ENCODE data around the gene CNTNAP2.

Gene CNTNAP2

DNA sequence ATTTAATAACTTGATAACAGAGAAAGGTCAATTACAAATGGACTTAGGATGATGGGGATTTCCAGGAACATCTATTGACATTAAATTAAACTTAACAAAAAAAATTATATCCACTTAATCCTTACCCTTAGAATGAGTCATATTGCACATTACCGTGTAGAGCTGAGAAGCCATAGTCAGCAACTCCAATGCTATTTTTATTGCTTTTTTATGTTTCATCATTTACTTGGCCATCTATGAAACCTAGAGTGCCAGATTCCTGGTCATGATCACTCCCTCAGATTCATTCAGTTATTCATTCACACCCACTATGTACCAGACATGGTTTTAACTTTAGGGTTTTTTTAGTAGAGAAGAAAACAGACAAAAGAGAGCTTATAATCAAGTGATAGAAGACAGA lies 1180.4 kb downstream of the CNTNAP2 start:
- no peak for DNase-seq

DNA sequence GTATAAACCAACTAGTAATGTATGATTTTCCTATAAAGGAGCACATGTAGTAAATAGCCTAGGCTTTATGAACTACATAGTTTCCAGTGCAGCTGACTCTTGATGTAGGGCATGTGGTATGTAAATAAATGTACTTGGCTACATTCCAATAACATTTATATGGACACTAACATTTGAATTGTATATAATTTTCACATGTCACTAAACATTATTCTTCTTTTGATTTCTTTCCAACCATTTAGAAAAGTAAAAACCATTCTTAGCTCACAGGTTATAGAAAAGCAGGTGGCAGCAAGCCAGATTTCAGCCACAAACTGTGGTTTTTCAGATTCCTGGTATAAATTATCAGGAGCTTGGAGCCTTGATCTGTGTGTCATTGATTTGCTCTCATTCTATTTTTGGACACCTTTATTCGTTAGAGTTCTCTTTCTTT lies 1182.0 kb downstream of the CNTNAP2 start:
- peak; percentile 42 for DNase-seq

- no peak for DNase-seq
Observed at GRCh38 chr7:147300293-147300692, 1183.7 kb downstream of the CNTNAP2 start.

- no peak for DNase-seq
Observed at GRCh38 chr7:147304376-147304775, 1187.8 kb downstream of the CNTNAP2 start.

- DNase-seq: no peak
Observed at GRCh38 chr7:147305827-147306226, 1189.2 kb downstream of the CNTNAP2 start.

- no peak for DNase-seq
Observed at GRCh38 chr7:147308539-147308938, 1191.9 kb downstream of the CNTNAP2 start.

DNA sequence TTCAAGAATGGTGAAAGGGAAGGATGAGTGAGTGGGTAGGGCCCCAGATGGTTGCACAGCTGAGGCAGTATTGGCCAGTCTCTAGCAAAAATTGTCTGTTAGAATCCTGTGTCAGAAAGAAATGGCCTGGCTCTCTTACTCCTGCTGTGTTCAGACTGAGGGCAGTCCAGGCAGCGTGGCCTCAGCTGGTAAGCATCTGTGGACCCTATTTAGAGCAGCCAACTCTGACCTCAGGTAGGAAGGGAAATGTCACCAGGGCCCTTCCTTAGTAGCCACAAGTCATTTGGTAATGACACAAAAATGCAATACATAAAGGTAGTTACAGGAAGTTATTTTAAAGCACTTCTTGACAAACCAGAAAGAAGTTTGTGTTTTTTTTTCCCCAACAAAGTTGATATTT lies 1194.7 kb downstream of the CNTNAP2 start:
- no peak for DNase-seq

DNA sequence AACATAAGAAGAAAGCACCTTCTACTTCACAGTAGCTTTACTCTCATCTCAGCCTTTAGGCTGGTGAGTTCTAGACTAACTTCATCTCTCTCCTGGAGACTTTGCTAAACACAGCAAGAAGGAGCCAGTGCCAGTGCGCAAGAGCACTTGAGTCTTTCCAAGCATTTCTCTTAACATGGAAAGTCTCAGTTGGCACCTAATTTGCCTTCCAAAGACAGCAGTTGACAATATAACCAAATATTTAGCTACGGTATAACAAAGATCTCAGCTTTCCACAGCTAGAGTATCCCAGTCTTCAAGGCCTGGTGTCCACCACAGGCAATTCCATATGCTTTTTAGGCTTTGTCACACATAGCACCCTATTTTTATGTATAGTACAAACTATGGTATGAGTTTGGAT lies 1204.9 kb downstream of the CNTNAP2 start:
- DNase-seq: no peak

- no peak for DNase-seq
Observed at GRCh38 chr7:147332988-147333387, 1216.4 kb downstream of the CNTNAP2 start.

- no peak for DNase-seq
Observed at GRCh38 chr7:147363101-147363500, 1246.5 kb downstream of the CNTNAP2 start.

DNA sequence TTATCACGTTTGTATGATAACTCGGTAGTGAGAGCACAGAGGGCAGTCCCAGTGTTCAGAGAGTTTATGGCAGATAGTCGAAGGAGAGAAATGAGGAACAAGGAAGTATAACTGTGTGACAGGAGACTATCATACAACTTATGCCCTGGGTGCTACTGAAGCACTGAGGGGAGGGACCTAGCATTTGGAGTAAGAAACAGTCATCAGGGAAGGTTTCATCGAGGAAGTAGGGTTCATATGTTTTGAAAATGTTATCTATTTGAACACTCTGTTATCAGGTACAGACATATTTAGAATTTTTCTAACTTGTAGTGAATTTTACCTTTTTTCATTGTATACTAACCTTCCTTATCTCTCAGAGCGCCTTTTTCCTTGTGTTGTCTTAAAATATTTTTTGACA lies 1259.6 kb downstream of the CNTNAP2 start:
- DNase-seq: no peak

DNA sequence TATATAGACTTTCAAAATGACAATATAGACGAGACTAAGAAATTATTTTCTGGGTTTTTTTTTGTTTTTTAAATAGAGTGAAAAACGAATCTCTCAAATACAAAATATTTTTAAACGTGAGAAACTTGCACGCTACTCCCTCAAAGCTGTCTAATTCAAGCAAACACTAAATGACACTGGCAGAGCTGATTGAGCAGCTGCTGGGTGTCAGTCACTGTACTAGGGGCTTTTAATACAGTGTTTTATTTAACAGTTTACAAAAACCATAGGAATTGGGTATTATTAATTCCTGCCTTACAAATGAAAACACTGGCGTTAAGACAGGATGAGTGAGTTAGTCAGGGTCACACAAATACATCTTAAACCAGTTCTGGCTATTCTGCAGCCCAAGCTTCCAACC lies 1264.3 kb downstream of the CNTNAP2 start:
- no peak for DNase-seq

GRCh38 chr7:147394329-147394728 lies 1277.7 kb downstream of the CNTNAP2 start:
- DNase-seq: no peak

DNA sequence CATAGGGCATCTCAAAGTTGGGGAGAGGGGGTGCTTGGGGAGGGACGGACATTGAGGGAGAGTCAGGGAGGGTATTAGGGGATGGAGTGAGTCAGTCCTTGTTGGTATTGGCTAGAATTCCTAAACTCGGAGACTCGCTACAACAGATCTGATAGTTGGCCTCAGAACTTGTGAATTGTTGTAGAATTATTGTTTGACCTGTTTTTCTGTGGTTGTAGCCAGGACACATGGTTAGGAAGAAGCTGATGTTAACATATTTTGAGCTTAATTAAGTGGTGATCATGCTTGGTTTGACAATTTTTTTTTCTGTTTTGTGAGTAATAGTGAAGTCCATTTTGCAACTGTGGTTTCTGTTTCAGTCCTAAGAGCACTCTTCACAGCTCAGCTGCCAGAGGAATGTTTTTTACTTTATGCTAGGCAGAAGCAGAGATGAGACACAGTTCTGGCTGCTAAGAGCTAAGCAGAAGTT lies 1283.7 kb downstream of the CNTNAP2 start:
- DNase-seq: no peak

DNA sequence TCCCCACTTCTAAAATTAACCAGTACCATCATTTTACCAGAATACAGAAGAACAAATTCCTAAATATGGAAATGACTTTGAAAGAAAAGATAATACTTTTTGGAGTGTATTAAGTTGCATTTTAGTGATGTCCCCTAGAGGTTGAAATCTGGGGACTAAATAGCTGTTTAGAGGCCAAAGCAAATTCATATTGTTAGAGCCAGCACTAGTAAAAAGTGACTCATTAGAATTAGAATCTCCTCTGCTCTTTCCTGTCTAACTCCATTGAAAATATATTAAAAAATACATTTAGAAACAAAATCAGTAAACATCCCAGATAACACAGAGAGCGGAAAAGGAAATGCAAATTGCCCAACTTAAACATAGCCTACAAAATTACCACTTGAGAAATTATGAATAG lies 1284.3 kb downstream of the CNTNAP2 start:
- DNase-seq: no peak

DNA sequence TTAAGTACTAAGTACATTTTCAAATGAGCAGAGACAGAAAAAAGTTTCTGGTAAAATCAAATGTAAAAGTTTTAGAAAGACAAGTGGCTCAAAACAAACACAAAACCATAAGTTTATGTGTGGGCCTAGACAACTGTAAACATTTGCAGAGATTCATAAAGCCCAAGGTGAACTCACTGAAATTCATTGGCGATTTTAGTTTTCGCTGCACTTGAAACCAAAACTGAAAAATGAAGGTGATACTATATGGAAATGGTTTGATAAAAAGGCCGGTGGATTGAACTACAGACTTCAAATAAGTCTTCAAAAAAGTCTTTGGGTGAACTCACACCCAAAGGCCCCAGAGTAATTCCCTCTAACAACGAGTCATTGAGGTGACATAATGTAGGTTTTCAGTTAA lies 1289.0 kb downstream of the CNTNAP2 start:
- DNase-seq: no peak

- DNase-seq: no peak
Observed at GRCh38 chr7:147406521-147407135, 1290.0 kb downstream of the CNTNAP2 start.

GRCh38 chr7:147411096-147411495 lies 1294.5 kb downstream of the CNTNAP2 start:
- no peak for DNase-seq

- no peak for DNase-seq
Observed at GRCh38 chr7:147412109-147412508, 1295.5 kb downstream of the CNTNAP2 start.

DNA sequence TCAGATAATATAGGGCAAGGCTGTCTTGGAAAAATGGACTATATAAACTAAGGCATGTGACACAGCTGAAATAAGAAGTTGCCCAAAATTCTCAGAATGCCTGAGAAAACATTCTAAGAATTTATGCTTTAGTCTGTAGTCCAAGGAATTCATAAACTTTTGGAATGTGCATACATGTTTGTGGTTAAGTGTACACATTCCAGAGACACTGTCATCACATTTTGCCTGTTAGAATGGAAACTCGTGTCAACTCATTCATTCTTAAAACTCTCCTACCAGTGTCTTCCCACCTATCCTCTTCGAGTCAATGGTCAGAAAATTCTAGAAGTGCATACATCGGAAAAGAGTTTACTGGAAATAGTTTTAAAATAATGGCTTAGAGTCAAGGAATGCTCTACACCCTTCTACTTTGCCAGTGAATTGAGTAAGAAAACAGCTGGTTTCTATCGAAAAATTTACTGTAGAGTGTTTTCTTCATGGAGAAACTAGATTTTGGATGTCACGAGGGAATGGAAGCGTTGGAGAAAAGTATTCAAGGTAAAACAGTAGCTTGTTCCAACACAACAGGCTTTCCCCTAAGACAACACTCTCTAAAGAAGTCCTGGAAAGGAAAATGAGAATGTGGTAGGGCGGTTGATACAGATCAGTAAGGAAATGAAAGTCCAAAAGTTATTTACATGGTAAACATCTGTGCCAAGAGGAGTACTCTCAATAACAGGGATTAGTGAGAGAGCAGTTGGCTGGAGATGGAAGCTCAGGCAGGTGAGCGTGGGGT lies 1296.4 kb downstream of the CNTNAP2 start:
- DNase-seq: no peak

DNA sequence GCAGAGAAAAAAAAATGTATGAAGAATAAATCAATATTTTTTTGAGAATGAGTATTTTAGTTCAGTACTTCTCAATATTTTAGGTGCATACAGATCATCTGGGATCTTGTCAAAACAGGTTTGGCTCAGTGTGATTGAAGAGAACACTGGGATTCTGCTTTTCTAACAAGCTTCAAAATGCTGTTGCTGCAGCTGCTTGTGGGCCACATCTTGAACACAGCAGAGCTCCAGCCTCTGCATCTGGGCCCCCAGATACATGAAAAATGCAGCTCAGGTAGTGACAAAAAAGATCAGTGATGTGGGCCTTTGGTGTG lies 1296.9 kb downstream of the CNTNAP2 start:
- DNase-seq: no peak

GRCh38 chr7:147415991-147416390 lies 1299.4 kb downstream of the CNTNAP2 start:
- DNase-seq: no peak

- no peak for DNase-seq
Observed at GRCh38 chr7:147418966-147419365, 1302.4 kb downstream of the CNTNAP2 start.

- no peak for DNase-seq
Observed at GRCh38 chr7:147423875-147424274, 1307.3 kb downstream of the CNTNAP2 start.

GRCh38 chr7:147428075-147428474 lies 1311.5 kb downstream of the CNTNAP2 start:
- no peak for DNase-seq
